WTC11 (cell line): ENCODE results near the gene RPTN. TPM values are rescaled to one million over a fixed set of nuclear protein-coding genes. Genes with fewer than 3 reads are reported as not detected.

Experiments used
- ATAC-seq: fragments of 200-7000 bp; cut with Tn5 transposase; 2 replicates; pipeline ENCODE4 v1.10.0; 2021; ENCODE audit warnings: mild to moderate bottlenecking, moderate library complexity
- CTCF ChIA-PET: fragments of 300-600 bp; sonication (Branson Sonifier 250); formaldehyde crosslinking; loops from one replicate; lab custom pipeline; 2021; ENCODE audit warnings: antibody characterized with exemption; lab: Charles Lee
- POLR2A ChIA-PET: fragments of 350-600 bp; sonication (Branson Sonifier 250); formaldehyde crosslinking; loops from one replicate; lab custom pipeline; 2021; ENCODE audit warnings: antibody characterized with exemption; lab: Charles Lee
- DNase-seq: peaks from one replicate; pipeline ENCODE4 v3.0.0; 2021; ENCODE audit warnings: low spot score
- H3K27ac Mint-ChIP-seq: 2 replicates; pipeline ENCODE4 v1.8.0; 2021; ENCODE audit warnings: mixed read lengths
- H3K27me3 Mint-ChIP-seq: 2 replicates; pipeline ENCODE4 v1.8.0; 2021; ENCODE audit warnings: low read depth, mild to moderate bottlenecking, moderate library complexity, mixed read lengths
- H3K36me3 Mint-ChIP-seq: 2 replicates; pipeline ENCODE4 v1.8.0; 2021; ENCODE audit warnings: mixed read lengths
- H3K4me1 Mint-ChIP-seq: 2 replicates; pipeline ENCODE4 v1.8.0; 2022; ENCODE audit warnings: mixed read lengths
- H3K4me3 Mint-ChIP-seq: 2 replicates; pipeline ENCODE4 v1.8.0; 2021; ENCODE audit warnings: mild to moderate bottlenecking, moderate library complexity, mixed read lengths
- H3K9me3 Mint-ChIP-seq: 2 replicates; pipeline ENCODE4 v1.8.0; 2021; ENCODE audit warnings: mixed read lengths
- ATF1 ChIP-seq: sonication (generic); formaldehyde crosslinking; IDR thresholded peaks from 2 replicates; pipeline ENCODE4 v1.8.1; 2023; ENCODE audit warnings: mild to moderate bottlenecking, moderate library complexity, missing genetic modification reagents
- CTCF ChIP-seq: fragments of 200-600 bp; IDR thresholded peaks from 2 replicates; pipeline ENCODE4 v1.8.0; 2022; ENCODE audit warnings: antibody characterized with exemption
- FOXJ3 ChIP-seq: sonication (generic); formaldehyde crosslinking; IDR thresholded peaks from 2 replicates; pipeline ENCODE4 v1.9.0; 2021; ENCODE audit warnings: missing genetic modification reagents, mild to moderate bottlenecking, borderline replicate concordance
- GABPB1 ChIP-seq: sonication (generic); formaldehyde crosslinking; IDR thresholded peaks from 2 replicates; pipeline ENCODE4 v1.8.1; 2023; ENCODE audit warnings: mild to moderate bottlenecking, missing genetic modification reagents
- HMGA2 ChIP-seq: fragments of 250-450 bp; sonication (Bioruptor Pico); IDR thresholded peaks from 2 replicates; pipeline ENCODE4 v1.4.0; 2021; ENCODE audit warnings: mild to moderate bottlenecking, moderate library complexity
- IRF1 ChIP-seq: sonication (generic); formaldehyde crosslinking; IDR thresholded peaks from 2 replicates; pipeline ENCODE4 v1.8.0; 2023; ENCODE audit warnings: missing genetic modification reagents
- IRF2 ChIP-seq: sonication (generic); formaldehyde crosslinking; IDR thresholded peaks from 2 replicates; pipeline ENCODE4 v1.8.0; 2022; ENCODE audit warnings: low read depth, missing genetic modification reagents, borderline replicate concordance
- JAZF1 ChIP-seq: fragments of 250-450 bp; sonication (Bioruptor Pico); IDR thresholded peaks from 2 replicates; pipeline ENCODE4 v1.9.0; 2021; ENCODE audit warnings: moderate library complexity, mild to moderate bottlenecking, inconsistent platforms
- KAT7 ChIP-seq: sonication (generic); formaldehyde crosslinking; IDR thresholded peaks from 2 replicates; pipeline ENCODE4 v1.8.1; 2023; ENCODE audit warnings: missing genetic modification reagents, mild to moderate bottlenecking, borderline replicate concordance
- MAX ChIP-seq: sonication (generic); formaldehyde crosslinking; IDR thresholded peaks from 2 replicates; pipeline ENCODE4 v1.8.0; 2022; ENCODE audit warnings: mild to moderate bottlenecking, missing genetic modification reagents
- MXD4 ChIP-seq: fragments of 250-450 bp; sonication (Bioruptor Pico); IDR thresholded peaks from 2 replicates; pipeline ENCODE4 v1.8.0; 2021; ENCODE audit warnings: mild to moderate bottlenecking, moderate library complexity, borderline replicate concordance
- NFATC4 ChIP-seq: fragments of 250-450 bp; sonication (Bioruptor Pico); IDR thresholded peaks from 2 replicates; pipeline ENCODE4 v1.9.0; 2021; ENCODE audit warnings: mild to moderate bottlenecking
- NFE2L1 ChIP-seq: sonication (generic); formaldehyde crosslinking; IDR thresholded peaks from 2 replicates; pipeline ENCODE4 v1.8.1; 2023; ENCODE audit warnings: missing genetic modification reagents
- NFYB ChIP-seq: sonication (generic); formaldehyde crosslinking; conservative IDR thresholded peaks from 2 replicates; pipeline ENCODE4 v1.8.0; 2022; ENCODE audit warnings: low read depth, missing genetic modification reagents
- NR1H2 ChIP-seq: sonication (generic); formaldehyde crosslinking; IDR thresholded peaks from 2 replicates; pipeline ENCODE4 v1.9.0; 2021; ENCODE audit warnings: mild to moderate bottlenecking, moderate library complexity, missing genetic modification reagents
- PRRX2 ChIP-seq: fragments of 250-450 bp; sonication (Bioruptor Pico); IDR thresholded peaks from 2 replicates; pipeline ENCODE4 v1.8.0; 2021; ENCODE audit warnings: mild to moderate bottlenecking
- SMAD3 ChIP-seq: sonication (generic); formaldehyde crosslinking; IDR thresholded peaks from 2 replicates; pipeline ENCODE4 v1.8.0; 2022; ENCODE audit warnings: missing genetic modification reagents, mild to moderate bottlenecking, borderline replicate concordance
- TEAD1 ChIP-seq: sonication (generic); formaldehyde crosslinking; IDR thresholded peaks from 2 replicates; pipeline ENCODE4 v1.8.0; 2022; ENCODE audit warnings: mild to moderate bottlenecking, missing genetic modification reagents
- ZBTB21 ChIP-seq: sonication (generic); formaldehyde crosslinking; IDR thresholded peaks from 2 replicates; pipeline ENCODE4 v1.8.1; 2023; ENCODE audit warnings: mild to moderate bottlenecking, missing genetic modification reagents, borderline replicate concordance
- ZMAT4 ChIP-seq: fragments of 250-450 bp; sonication (Bioruptor Pico); IDR thresholded peaks from 2 replicates; pipeline ENCODE4 v1.9.0; 2021; ENCODE audit warnings: mild to moderate bottlenecking
- ZNF232 ChIP-seq: sonication (generic); formaldehyde crosslinking; IDR thresholded peaks from 2 replicates; pipeline ENCODE4 v1.8.0; 2022; ENCODE audit warnings: mild to moderate bottlenecking, missing genetic modification reagents
- ZNF281 ChIP-seq: sonication (generic); formaldehyde crosslinking; IDR thresholded peaks from 2 replicates; pipeline ENCODE4 v1.8.0; 2023; ENCODE audit warnings: mild to moderate bottlenecking, missing genetic modification reagents
- ZNF425 ChIP-seq: fragments of 250-450 bp; sonication (Bioruptor Pico); conservative IDR thresholded peaks from 2 replicates; pipeline ENCODE4 v1.9.0; 2021; ENCODE audit warnings: mild to moderate bottlenecking
- ZNF671 ChIP-seq: fragments of 250-450 bp; sonication (Bioruptor Pico); IDR thresholded peaks from 2 replicates; pipeline ENCODE4 v1.8.0; 2021; ENCODE audit warnings: mild to moderate bottlenecking
- total RNA-seq: library from RNA; stranded (reverse); gene quantifications from 3 replicates; pipeline ENCODE4 v1.2.3, GENCODE V29; 2021

Gene RPTN
- total RNA-seq, 1 experiment from 2014 or later = not detected

GRCh38 chr1:152191711-152192110 lies 32.7 kb upstream of the RPTN start:
- no peak overlapping the region for H3K27ac Mint-ChIP-seq
- DNase-seq (no peak), ATAC-seq (no peak)
- POLR2A ChIA-PET = no interaction called here
- no peak for TF ChIP-seq ZNF671 (CRISPR knock-in tag)
- no peak for TF ChIP-seq SMAD3 (CRISPR knock-in tag)
- no peak for TF ChIP-seq MXD4 (CRISPR knock-in tag)
- TF ChIP-seq HMGA2 (CRISPR knock-in tag) = no peak
- no peak for TF ChIP-seq NR1H2 (CRISPR knock-in tag)
- no peak for TF ChIP-seq NFATC4 (CRISPR knock-in tag)
- TF ChIP-seq KAT7 (CRISPR knock-in tag) = no peak
- no peak for TF ChIP-seq ZNF425 (CRISPR knock-in tag)
- no peak for TF ChIP-seq ATF1 (CRISPR knock-in tag)
- TF ChIP-seq TEAD1 (CRISPR knock-in tag) = no peak
- TF ChIP-seq ZNF281 (CRISPR knock-in tag) = no peak
- no peak for TF ChIP-seq FOXJ3 (CRISPR knock-in tag)
- no peak for TF ChIP-seq GABPB1 (CRISPR knock-in tag)
- no peak for TF ChIP-seq NFE2L1 (CRISPR knock-in tag)
- TF ChIP-seq IRF1 = no peak
- TF ChIP-seq NFYB (CRISPR knock-in tag) = no peak
- no peak for TF ChIP-seq JAZF1
- TF ChIP-seq MAX (CRISPR knock-in tag) = no peak
- TF ChIP-seq ZNF232 (CRISPR knock-in tag) = no peak
- TF ChIP-seq IRF2 = no peak
- peaks cover 11% of the 10 kb centered on the region for H3K27me3 Mint-ChIP-seq
- CTCF ChIA-PET = interaction anchor here (1.0 kb wide), 1 partner anchor 267 kb away, joined by 4 read pairs; no protein-coding TSS in a partner anchor
- H3K9me3 Mint-ChIP-seq = peaks cover 57% of the 10 kb centered on the region
- peaks cover 30% of the 10 kb centered on the region for H3K36me3 Mint-ChIP-seq
- no peaks in the 10 kb centered on the region for H3K4me1 Mint-ChIP-seq
- H3K4me3 Mint-ChIP-seq = no peak overlapping the region

GRCh38 chr1:152191260-152191659 lies 32.2 kb upstream of the RPTN start:
- DNase-seq = no peak
- CTCF ChIA-PET = interaction anchor here (1.0 kb wide), 1 partner anchor 267 kb away, joined by 4 read pairs; no protein-coding TSS in a partner anchor
- Mint-ChIP-seq H3K9me3 (peaks cover 57% of the 10 kb centered on the region), H3K4me1 (no peaks in the 10 kb centered on the region), H3K36me3 (peaks cover 30% of the 10 kb centered on the region), H3K27ac (no peak overlapping the region)
- POLR2A ChIA-PET = no interaction called here
- TF ChIP-seq NFYB (CRISPR knock-in tag) (no peak), PRRX2 (CRISPR knock-in tag) (no peak), ZMAT4 (CRISPR knock-in tag) (no peak), CTCF (no peak), ZBTB21 (CRISPR knock-in tag) (no peak)
- TF ChIP-seq, all 79 proteins: peak for 0
- no peak overlapping the region for H3K4me3 Mint-ChIP-seq
- peaks cover 11% of the 10 kb centered on the region for H3K27me3 Mint-ChIP-seq
- no peak for ATAC-seq
